Hepatocyte (in vitro differentiated cells): ENCODE results near the gene DNM2. TPM values are rescaled to one million over a fixed set of nuclear protein-coding genes. Genes with fewer than 3 reads are reported as not detected.

Experiments
- DNase-seq: peaks from one replicate; pipeline ENCODE4 v3.0.0-alpha.2; 2016; ENCODE audit warnings: low spot score
- H2AFZ ChIP-seq: fragments of 200-600 bp; sonication (generic); 2 replicates; pipeline ENCODE4 v1.6.0; 2016; ENCODE audit warnings: antibody characterized with exemption, mild to moderate bottlenecking
- H3K27ac ChIP-seq: fragments of 200-600 bp; sonication (generic); 2 replicates; pipeline ENCODE4 v1.5.1; 2016; ENCODE audit warnings: mild to moderate bottlenecking
- H3K27me3 ChIP-seq: fragments of 200-600 bp; sonication (generic); 2 replicates; pipeline ENCODE4 v1.6.1; 2016
- H3K36me3 ChIP-seq: fragments of 200-600 bp; sonication (generic); replicated peaks from 2 replicates; pipeline ENCODE4 v1.5.1; 2016; ENCODE audit warnings: low read depth; ENCODE audit not compliant: insufficient read depth
- H3K4me1 ChIP-seq: fragments of 200-600 bp; sonication (generic); 2 replicates; pipeline ENCODE4 v1.5.1; 2016; ENCODE audit warnings: mild to moderate bottlenecking, moderate library complexity; ENCODE audit not compliant: insufficient read depth
- H3K4me2 ChIP-seq: fragments of 200-600 bp; sonication (generic); 2 replicates; pipeline ENCODE4 v1.6.0; 2016
- H3K4me3 ChIP-seq: fragments of 200-600 bp; sonication (generic); 2 replicates; pipeline ENCODE4 v1.5.1; 2016; ENCODE audit warnings: mild to moderate bottlenecking
- H3K79me2 ChIP-seq: fragments of 200-600 bp; sonication (generic); 2 replicates; pipeline ENCODE4 v1.6.0; 2017; ENCODE audit warnings: mild to moderate bottlenecking
- H3K9me2 ChIP-seq: fragments of 200-600 bp; sonication (generic); replicated peaks from 2 replicates; pipeline ENCODE4 v1.6.0; 2017; ENCODE audit warnings: mild to moderate bottlenecking; ENCODE audit not compliant: insufficient read depth
- H3K9me3 ChIP-seq: fragments of 200-600 bp; sonication (generic); 2 replicates; pipeline ENCODE4 v1.5.1; 2016; ENCODE audit warnings: low read depth, mild to moderate bottlenecking
- H4K20me1 ChIP-seq: fragments of 200-600 bp; sonication (generic); 2 replicates; pipeline ENCODE4 v1.6.0; 2016; ENCODE audit warnings: mild to moderate bottlenecking; ENCODE audit not compliant: insufficient read depth, poor library complexity, severe bottlenecking
- CTCF ChIP-seq: fragments of 200-600 bp; sonication (generic); IDR thresholded peaks from 2 replicates; pipeline ENCODE4 v1.5.1; 2016; ENCODE audit warnings: antibody characterized with exemption, mild to moderate bottlenecking; ENCODE audit not compliant: poor library complexity
- EZH2 ChIP-seq: fragments of 200-600 bp; sonication (generic); IDR thresholded peaks from 2 replicates; pipeline ENCODE4 v1.6.1; 2016; ENCODE audit warnings: antibody characterized with exemption, mild to moderate bottlenecking, borderline replicate concordance
- EZH2phosphoT487 ChIP-seq: fragments of 200-600 bp; sonication (generic); IDR thresholded peaks from one replicate; pipeline ENCODE4 v1.6.1; 2018; ENCODE audit warnings: antibody characterized with exemption, mild to moderate bottlenecking, low read depth, moderate library complexity; ENCODE audit not compliant: unreplicated experiment, severe bottlenecking
- WGBS: methylation state at CpG from one replicate; pipeline ENCODE4 v1.1.6; 2016; ENCODE audit warnings: low lambda C conversion rate; ENCODE audit errors: missing lambda C conversion rate; 5-methylcytosine and 5-hydroxymethylcytosine counted together
- polyA plus RNA-seq: library from polyadenylated mRNA; unstranded; fragments of >200 nt; fragmentation: Nextera tagmentation; extraction: Ambion mirVana; gene quantifications from 2 replicates; pipeline ENCODE4 v1.2.1, GENCODE V29; 2016
- total RNA-seq: library from RNA; depleted of rRNA; stranded (reverse); fragments of >200 nt; gene quantifications from 2 replicates; pipeline ENCODE4 v1.2.3, GENCODE V29; 2014

DNM2 gene
- total and polyA plus RNA-seq, 2 experiments from 2014 or later: 93.9 to 130 TPM

GRCh38 chr19:10812196-10812595 is 94.3 kb downstream of the DNM2 start:
- H3K79me2 ChIP-seq: peaks cover 23% of the 10 kb centered on the region
- no peaks in the 10 kb centered on the region for H4K20me1 ChIP-seq
- H3K4me3 ChIP-seq: no peak overlapping the region
- H3K27ac ChIP-seq: no peak overlapping the region
- 99% methylated on average over 19 of the region's 19 CpGs for WGBS
- no peaks in the 10 kb centered on the region for H3K36me3 ChIP-seq
- peak; percentile 1 for DNase-seq
- H3K4me2 ChIP-seq: no peak overlapping the region
- TF ChIP-seq EZH2 (no peak), EZH2phosphoT487 (no peak), CTCF (no peak)
- H3K9me3 ChIP-seq: no peaks in the 10 kb centered on the region
- peaks cover 9% of the 10 kb centered on the region for H3K4me1 ChIP-seq
- no peak overlapping the region for H2AFZ ChIP-seq
- no peaks in the 10 kb centered on the region for H3K9me2 ChIP-seq
- H3K27me3 ChIP-seq: no peaks in the 10 kb centered on the region

- Histone ChIP-seq H3K4me2 (no peak overlapping the region), H3K27me3 (no peaks in the 10 kb centered on the region), H4K20me1 (no peaks in the 10 kb centered on the region), H3K9me2 (no peaks in the 10 kb centered on the region), H3K27ac (peak overlapping the region; percentile 65), H3K79me2 (peaks cover 23% of the 10 kb centered on the region), H3K4me1 (peaks cover 11% of the 10 kb centered on the region), H3K4me3 (no peak overlapping the region), H2AFZ (no peak overlapping the region), H3K36me3 (no peaks in the 10 kb centered on the region), H3K9me3 (no peaks in the 10 kb centered on the region)
- TF ChIP-seq CTCF: no peak
- TF ChIP-seq EZH2: no peak
- TF ChIP-seq EZH2phosphoT487: no peak
- DNase-seq: peak; percentile 72
- WGBS: 55% methylated on average over 9 of the region's 9 CpGs
These were observed 95.1 kb downstream of the DNM2 start for GRCh38 chr19:10812902-10813404.

- H3K9me3 ChIP-seq: no peaks in the 10 kb centered on the region
- DNase-seq: no peak
- no peaks in the 10 kb centered on the region for H3K36me3 ChIP-seq
- H3K9me2 ChIP-seq: no peaks in the 10 kb centered on the region
- H3K4me3 ChIP-seq: no peak overlapping the region
- TF ChIP-seq CTCF (no peak), EZH2phosphoT487 (no peak), EZH2 (no peak)
- H3K27ac ChIP-seq: no peak overlapping the region
- WGBS: 97% methylated on average over 9 of the region's 9 CpGs
- peaks cover 14% of the 10 kb centered on the region for H3K4me1 ChIP-seq
- H3K79me2 ChIP-seq: peaks cover 23% of the 10 kb centered on the region
- no peak overlapping the region for H2AFZ ChIP-seq
- no peaks in the 10 kb centered on the region for H3K27me3 ChIP-seq
- H3K4me2 ChIP-seq: peak overlapping the region; percentile 79
- no peaks in the 10 kb centered on the region for H4K20me1 ChIP-seq
These were observed 97.2 kb downstream of the DNM2 start for GRCh38 chr19:10815007-10815536.
